ENCODE results near the gene CAPZB.

The CAPZB gene

DNA sequence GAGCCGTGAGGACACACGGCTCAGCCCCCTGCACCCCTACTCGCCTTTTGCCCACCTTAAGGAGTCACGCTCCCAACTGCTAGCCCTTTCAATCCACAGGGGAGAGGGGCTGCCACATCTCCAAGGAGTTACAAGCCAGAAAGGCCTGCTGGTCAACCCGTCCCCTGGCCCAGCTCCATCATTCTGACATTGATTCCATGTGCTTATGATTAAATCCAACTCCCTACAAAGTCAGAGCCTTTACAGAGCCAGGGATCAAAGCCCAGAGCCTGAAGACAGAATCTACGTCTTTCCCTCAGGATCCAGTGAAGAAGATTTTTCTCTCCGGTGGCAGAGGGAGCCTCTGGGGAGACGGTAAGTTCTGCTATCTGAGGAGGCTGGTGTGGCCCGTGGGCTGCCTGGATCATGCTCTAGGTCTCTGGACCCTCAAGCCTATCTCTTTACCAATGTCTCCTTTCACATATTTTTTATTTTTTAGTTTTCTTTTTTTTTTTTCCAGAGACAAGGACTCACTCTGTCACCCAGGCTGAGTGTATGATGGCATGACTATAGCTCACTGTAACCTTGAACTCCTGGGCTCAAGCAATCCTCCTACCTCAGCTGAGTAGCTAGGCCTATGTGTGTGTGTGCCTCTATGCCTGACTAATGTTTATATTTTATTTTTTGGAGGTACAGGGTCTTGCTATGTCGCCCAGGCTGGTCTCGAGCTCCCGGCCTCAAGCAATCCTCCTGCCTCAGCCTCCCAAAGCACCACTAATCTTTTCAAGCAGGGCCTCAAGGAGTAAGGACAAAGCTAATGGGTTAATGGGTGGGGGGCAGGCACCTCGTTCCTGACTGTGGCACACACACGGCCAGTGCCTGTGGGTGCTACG is 111.9 kb downstream of the CAPZB start:
- Histone ChIP-seq H3K9ac (ENCODE audit: low read length in 2 of 2) (no peak overlapping the region), H3K27ac (ENCODE audit: low read length) (no peak overlapping the region), H3K27me3 (ENCODE audit: control insufficient read depth in 1 of 2, insufficient read depth in 2 of 2, low read length in 2 of 2) (no peaks in the 10 kb centered on the region), H3K9me3 (ENCODE audit: control insufficient read depth in 2 of 2, low read length in 2 of 2) (no peaks in the 10 kb centered on the region), H3K36me3 (ENCODE audit: control insufficient read depth in 2 of 2, insufficient read depth in 2 of 2, low read length in 2 of 2) (peaks cover 37 to 38% of the 10 kb centered on the region in 2 donors), H3K4me3 (ENCODE audit: low read length in 2 of 2) (no peak overlapping the region), H3K4me1 (ENCODE audit: control insufficient read depth, insufficient read depth, low read length) (peaks cover 19% of the 10 kb centered on the region)

- Histone ChIP-seq H3K9me3 (ENCODE audit: control insufficient read depth in 2 of 2, low read length in 2 of 2) (no peaks in the 10 kb centered on the region), H3K36me3 (ENCODE audit: control insufficient read depth in 2 of 2, insufficient read depth in 2 of 2, low read length in 2 of 2) (peaks cover 28 to 29% of the 10 kb centered on the region in 2 donors), H3K4me1 (ENCODE audit: control insufficient read depth, insufficient read depth, low read length) (peaks cover 19% of the 10 kb centered on the region), H3K9ac (ENCODE audit: low read length in 2 of 2) (peak overlapping the region in 1 of 2 donors; percentile 13), H3K4me3 (ENCODE audit: low read length in 2 of 2) (no peak overlapping the region), H3K27ac (ENCODE audit: low read length) (no peak overlapping the region), H3K27me3 (ENCODE audit: control insufficient read depth in 1 of 2, insufficient read depth in 2 of 2, low read length in 2 of 2) (no peaks in the 10 kb centered on the region)
These were observed 112.7 kb downstream of the CAPZB start for GRCh38 chr1:19372602-19373001.

GRCh38 chr1:19372136-19372514 is 113.2 kb downstream of the CAPZB start:
- no peak overlapping the region for H3K4me3 ChIP-seq (ENCODE audit: low read length in 2 of 2)
- no peak overlapping the region for H3K9ac ChIP-seq (ENCODE audit: low read length in 2 of 2)
- peaks cover 24% of the 10 kb centered on the region for H3K4me1 ChIP-seq (ENCODE audit: control insufficient read depth, insufficient read depth, low read length)
- peaks cover 24 to 27% of the 10 kb centered on the region in 2 donors for H3K36me3 ChIP-seq (ENCODE audit: control insufficient read depth in 2 of 2, insufficient read depth in 2 of 2, low read length in 2 of 2)
- H3K27ac ChIP-seq (ENCODE audit: low read length) = no peak overlapping the region
- H3K9me3 ChIP-seq (ENCODE audit: control insufficient read depth in 2 of 2, low read length in 2 of 2) = no peaks in the 10 kb centered on the region
- no peaks in the 10 kb centered on the region for H3K27me3 ChIP-seq (ENCODE audit: control insufficient read depth in 1 of 2, insufficient read depth in 2 of 2, low read length in 2 of 2)

- Histone ChIP-seq H3K9me3 (ENCODE audit: control insufficient read depth in 2 of 2, low read length in 2 of 2) (no peaks in the 10 kb centered on the region), H3K36me3 (ENCODE audit: control insufficient read depth in 2 of 2, insufficient read depth in 2 of 2, low read length in 2 of 2) (peaks cover 21 to 24% of the 10 kb centered on the region in 2 donors), H3K4me3 (ENCODE audit: low read length in 2 of 2) (no peak overlapping the region), H3K27ac (ENCODE audit: low read length) (no peak overlapping the region), H3K9ac (ENCODE audit: low read length in 2 of 2) (no peak overlapping the region), H3K27me3 (ENCODE audit: control insufficient read depth in 1 of 2, insufficient read depth in 2 of 2, low read length in 2 of 2) (no peaks in the 10 kb centered on the region), H3K4me1 (ENCODE audit: control insufficient read depth, insufficient read depth, low read length) (peaks cover 24% of the 10 kb centered on the region)
These were observed 113.9 kb downstream of the CAPZB start for GRCh38 chr1:19371226-19372135.

- Histone ChIP-seq H3K36me3 (ENCODE audit: control insufficient read depth in 2 of 2, insufficient read depth in 2 of 2, low read length in 2 of 2) (peaks cover 13 to 15% of the 10 kb centered on the region in 2 donors), H3K9me3 (ENCODE audit: control insufficient read depth in 2 of 2, low read length in 2 of 2) (no peaks in the 10 kb centered on the region), H3K27ac (ENCODE audit: low read length) (no peak overlapping the region), H3K9ac (ENCODE audit: low read length in 2 of 2) (no peak overlapping the region), H3K27me3 (ENCODE audit: control insufficient read depth in 1 of 2, insufficient read depth in 2 of 2, low read length in 2 of 2) (no peaks in the 10 kb centered on the region), H3K4me3 (ENCODE audit: low read length in 2 of 2) (no peak overlapping the region), H3K4me1 (ENCODE audit: control insufficient read depth, insufficient read depth, low read length) (peaks cover 24% of the 10 kb centered on the region)
These were observed 114.7 kb downstream of the CAPZB start for GRCh38 chr1:19370453-19371170.

GRCh38 chr1:19369396-19370090 is 115.8 kb downstream of the CAPZB start:
- peaks cover 21% of the 10 kb centered on the region for H3K4me1 ChIP-seq (ENCODE audit: control insufficient read depth, insufficient read depth, low read length)
- H3K27ac ChIP-seq (ENCODE audit: low read length) = no peak overlapping the region
- no peaks in the 10 kb centered on the region for H3K9me3 ChIP-seq (ENCODE audit: control insufficient read depth in 2 of 2, low read length in 2 of 2)
- no peak overlapping the region for H3K9ac ChIP-seq (ENCODE audit: low read length in 2 of 2)
- no peak overlapping the region for H3K4me3 ChIP-seq (ENCODE audit: low read length in 2 of 2)
- H3K36me3 ChIP-seq (ENCODE audit: control insufficient read depth in 2 of 2, insufficient read depth in 2 of 2, low read length in 2 of 2) = peaks cover 8 to 10% of the 10 kb centered on the region in 2 donors
- H3K27me3 ChIP-seq (ENCODE audit: control insufficient read depth in 1 of 2, insufficient read depth in 2 of 2, low read length in 2 of 2) = no peaks in the 10 kb centered on the region

DNA sequence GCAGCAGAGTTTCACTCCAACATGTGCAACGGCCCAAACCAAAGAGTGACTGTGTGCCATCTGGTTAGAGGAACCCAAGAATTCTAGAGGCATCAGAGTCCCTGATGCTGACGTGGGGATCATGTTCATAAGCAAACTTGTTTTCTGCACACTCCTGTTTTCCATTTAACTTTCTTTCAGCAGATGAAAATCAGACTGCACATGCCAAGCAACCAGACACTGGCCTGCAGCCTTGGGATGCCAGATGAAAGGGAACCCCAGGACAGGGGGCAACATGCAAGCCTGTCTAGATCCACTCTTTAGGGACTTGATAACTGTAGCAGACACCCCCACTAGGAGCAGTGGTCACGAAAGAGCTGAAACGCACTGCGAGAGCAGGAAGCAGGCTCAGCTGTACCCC is 116.4 kb downstream of the CAPZB start:
- H3K4me3 ChIP-seq (ENCODE audit: low read length in 2 of 2) = no peak overlapping the region
- H3K36me3 ChIP-seq (ENCODE audit: control insufficient read depth in 2 of 2, insufficient read depth in 2 of 2, low read length in 2 of 2) = peaks cover 8 to 10% of the 10 kb centered on the region in 2 donors
- H3K27me3 ChIP-seq (ENCODE audit: control insufficient read depth in 1 of 2, insufficient read depth in 2 of 2, low read length in 2 of 2) = no peaks in the 10 kb centered on the region
- no peak overlapping the region for H3K27ac ChIP-seq (ENCODE audit: low read length)
- no peaks in the 10 kb centered on the region for H3K9me3 ChIP-seq (ENCODE audit: control insufficient read depth in 2 of 2, low read length in 2 of 2)
- no peak overlapping the region for H3K9ac ChIP-seq (ENCODE audit: low read length in 2 of 2)
- peaks cover 17% of the 10 kb centered on the region for H3K4me1 ChIP-seq (ENCODE audit: control insufficient read depth, insufficient read depth, low read length)

GRCh38 chr1:19368050-19368449 is 117.3 kb downstream of the CAPZB start:
- Histone ChIP-seq H3K27ac (ENCODE audit: low read length) (no peak overlapping the region), H3K36me3 (ENCODE audit: control insufficient read depth in 2 of 2, insufficient read depth in 2 of 2, low read length in 2 of 2) (peaks cover 8 to 10% of the 10 kb centered on the region in 2 donors), H3K27me3 (ENCODE audit: control insufficient read depth in 1 of 2, insufficient read depth in 2 of 2, low read length in 2 of 2) (no peaks in the 10 kb centered on the region), H3K4me3 (ENCODE audit: low read length in 2 of 2) (no peak overlapping the region), H3K9me3 (ENCODE audit: control insufficient read depth in 2 of 2, low read length in 2 of 2) (no peaks in the 10 kb centered on the region), H3K4me1 (ENCODE audit: control insufficient read depth, insufficient read depth, low read length) (peaks cover 9% of the 10 kb centered on the region), H3K9ac (ENCODE audit: low read length in 2 of 2) (no peak overlapping the region)

GRCh38 chr1:19367584-19368041 is 117.7 kb downstream of the CAPZB start:
- Histone ChIP-seq H3K9me3 (ENCODE audit: control insufficient read depth in 2 of 2, low read length in 2 of 2) (no peaks in the 10 kb centered on the region), H3K9ac (ENCODE audit: low read length in 2 of 2) (no peak overlapping the region), H3K27ac (ENCODE audit: low read length) (no peak overlapping the region), H3K4me1 (ENCODE audit: control insufficient read depth, insufficient read depth, low read length) (peaks cover 7% of the 10 kb centered on the region), H3K27me3 (ENCODE audit: control insufficient read depth in 1 of 2, insufficient read depth in 2 of 2, low read length in 2 of 2) (no peaks in the 10 kb centered on the region), H3K36me3 (ENCODE audit: control insufficient read depth in 2 of 2, insufficient read depth in 2 of 2, low read length in 2 of 2) (peaks cover 6 to 10% of the 10 kb centered on the region in 2 donors), H3K4me3 (ENCODE audit: low read length in 2 of 2) (no peak overlapping the region)
